Spinal cord (tissue), 10 donors: Measurements from ENCODE around the gene RECK. TPM values are rescaled to one million over a fixed set of nuclear protein-coding genes. Genes with fewer than 3 reads are reported as not detected.
"Not testable (repeated sequence)": the region's sequence is repeated elsewhere in the genome, so short reads cannot be mapped to it uniquely, and the experiment has no call there.

ENCODE experiments used
- DNase-seq, 6 donors: peaks; one replicate each; pipeline versions ENCODE4 v3.0.0 to v3.0.0-alpha.2; 2013 to 2015; ENCODE audit warnings: low spot score in 6 of 6, low read depth in 4 of 6
- H3K27ac ChIP-seq: one replicate; pipeline ENCODE4 v1.5.1; 2013; ENCODE audit warnings: low read depth, low read length, control low read depth
- H3K27me3 ChIP-seq: one replicate; pipeline ENCODE4 v1.6.1; 2013; ENCODE audit warnings: low read length; ENCODE audit not compliant: control insufficient read depth, insufficient read depth
- H3K36me3 ChIP-seq: one replicate; pipeline ENCODE4 v1.6.1; 2013; ENCODE audit warnings: low read length; ENCODE audit not compliant: control insufficient read depth, insufficient read depth
- H3K4me1 ChIP-seq: one replicate; pipeline ENCODE4 v1.6.1; 2013; ENCODE audit warnings: low read length; ENCODE audit not compliant: control insufficient read depth, insufficient read depth
- H3K4me3 ChIP-seq: one replicate; pipeline ENCODE4 v1.5.1; 2013; ENCODE audit warnings: low read depth, low read length, control low read depth
- H3K9me3 ChIP-seq: one replicate; pipeline ENCODE4 v1.6.1; 2013; ENCODE audit warnings: low read length; ENCODE audit not compliant: control insufficient read depth, insufficient read depth
- WGBS: methylation state at CpG from one replicate; pipeline ENCODE4 v1.1.5; 2013; ENCODE audit warnings: missing lambda C conversion rate; ENCODE audit not compliant: insufficient coverage; 5-methylcytosine and 5-hydroxymethylcytosine counted together
- polyA plus RNA-seq, 2 donors: library from polyadenylated mRNA; unstranded; fragments of 120-200 nt; gene quantifications; one replicate each; pipeline ENCODE4 v1.2.1, GENCODE V29; 2013; ENCODE audit not compliant: insufficient read length in 2 of 2
- total RNA-seq, 2 donors: library from RNA; depleted of rRNA in 1 of 2; stranded (reverse); fragments of 120-200 nt in 1 of 2; fragments of >200 nt in 1 of 2; gene quantifications; one replicate each; pipeline versions ENCODE4 v1.2.3 to v1.2.4, GENCODE V29; 2013 to 2014
- donor health status: healthy.

The RECK gene
- total and polyA plus RNA-seq, 4 donors: 10.9 to 19.4 (median 17.3) TPM

- 100% methylated on average over 3 of the region's 6 CpGs for WGBS
- H3K27me3 ChIP-seq: no peaks in the 10 kb centered on the region
- no peak for DNase-seq
- no peak overlapping the region for H3K27ac ChIP-seq
- H3K4me3 ChIP-seq: no peak overlapping the region
- H3K9me3 ChIP-seq: no peaks in the 10 kb centered on the region
- H3K36me3 ChIP-seq: peaks cover 9% of the 10 kb centered on the region
- H3K4me1 ChIP-seq: peaks cover 16% of the 10 kb centered on the region
Observed at GRCh38 chr9:36156116-36156515, 119.4 kb downstream of the RECK start.

- Histone ChIP-seq H3K27ac (no peak overlapping the region), H3K4me1 (peaks cover 18% of the 10 kb centered on the region), H3K9me3 (no peaks in the 10 kb centered on the region), H3K36me3 (no peaks in the 10 kb centered on the region), H3K4me3 (no peak overlapping the region), H3K27me3 (no peaks in the 10 kb centered on the region)
- WGBS: no CpG with 5 or more reads among the region's 2 CpGs
- DNase-seq: no peak
Observed at GRCh38 chr9:36158122-36158521, 121.4 kb downstream of the RECK start.

- Histone ChIP-seq H3K4me3 (no peak overlapping the region), H3K9me3 (no peaks in the 10 kb centered on the region), H3K4me1 (peaks cover 26% of the 10 kb centered on the region), H3K27ac (no peak overlapping the region), H3K36me3 (no peaks in the 10 kb centered on the region), H3K27me3 (no peaks in the 10 kb centered on the region)
- 92% methylated on average over 3 of the region's 7 CpGs for WGBS
- DNase-seq: no peak
Observed at GRCh38 chr9:36158917-36159316, 122.2 kb downstream of the RECK start.

GRCh38 chr9:36159509-36159908 lies 122.8 kb downstream of the RECK start:
- not testable (repeated sequence) for DNase-seq, H3K4me3 ChIP-seq, H3K9me3 ChIP-seq, H3K27me3 ChIP-seq, H3K27ac ChIP-seq, H3K36me3 ChIP-seq
- H3K4me1 ChIP-seq: peaks cover 31% of the 10 kb centered on the region
- WGBS: 92% methylated on average over 2 of the region's 4 CpGs

GRCh38 chr9:36160126-36160525 lies 123.4 kb downstream of the RECK start:
- H3K4me3 ChIP-seq, H3K9me3 ChIP-seq, H3K27me3 ChIP-seq, DNase-seq, H3K36me3 ChIP-seq, H3K27ac ChIP-seq: not testable (repeated sequence)
- H3K4me1 ChIP-seq: peaks cover 31% of the 10 kb centered on the region
- WGBS: 92% methylated on average over 6 of the region's 11 CpGs

- Histone ChIP-seq H3K4me1 (peaks cover 38% of the 10 kb centered on the region), H3K27me3 (no peaks in the 10 kb centered on the region), H3K27ac (peak overlapping the region; percentile 33), H3K9me3 (no peaks in the 10 kb centered on the region), H3K4me3 (no peak overlapping the region), H3K36me3 (no peaks in the 10 kb centered on the region)
- 95% methylated on average over 2 of the region's 2 CpGs for WGBS
- DNase-seq: no peak
Observed at GRCh38 chr9:36161187-36161586, 124.5 kb downstream of the RECK start.

GRCh38 chr9:36162211-36162738 lies 125.6 kb downstream of the RECK start:
- whole genome bisulfite sequencing: 82% methylated on average over 14 of the region's 17 CpGs
- H3K27me3 ChIP-seq: no peaks in the 10 kb centered on the region
- H3K4me1 ChIP-seq: peaks cover 45% of the 10 kb centered on the region

GRCh38 chr9:36163049-36163785 lies 126.5 kb downstream of the RECK start:
- no peak overlapping the region for H3K4me3 ChIP-seq
- peak in 5 of 6 donors; percentile 77 to 95 (median 85) for DNase-seq
- peaks cover 45% of the 10 kb centered on the region for H3K4me1 ChIP-seq
- WGBS: 20% methylated on average over 7 of the region's 9 CpGs
- H3K36me3 ChIP-seq: no peaks in the 10 kb centered on the region
- no peaks in the 10 kb centered on the region for H3K9me3 ChIP-seq
- H3K27ac ChIP-seq: peak overlapping the region; percentile 90
- H3K27me3 ChIP-seq: no peaks in the 10 kb centered on the region

More at GRCh38 chr9:36162211-36162738, 125.6 kb downstream of the RECK start:
- Histone ChIP-seq H3K36me3 (no peaks in the 10 kb centered on the region), H3K4me3 (no peak overlapping the region), H3K9me3 (no peaks in the 10 kb centered on the region), H3K27ac (peak overlapping the region; percentile 90)
- no peak for DNase-seq

GRCh38 chr9:36163786-36164170 lies 127.1 kb downstream of the RECK start:
- H3K27me3 ChIP-seq: no peaks in the 10 kb centered on the region
- H3K4me3 ChIP-seq: no peak overlapping the region
- WGBS: 50% methylated on average over 4 of the region's 4 CpGs
- H3K27ac ChIP-seq: peak overlapping the region; percentile 90
- H3K9me3 ChIP-seq: no peaks in the 10 kb centered on the region
- H3K36me3 ChIP-seq: no peaks in the 10 kb centered on the region
- peaks cover 45% of the 10 kb centered on the region for H3K4me1 ChIP-seq
- no peak for DNase-seq

GRCh38 chr9:36164372-36164771 lies 127.7 kb downstream of the RECK start:
- WGBS: 33% methylated on average over 1 of the region's 6 CpGs
- H3K36me3 ChIP-seq: no peaks in the 10 kb centered on the region
- no peaks in the 10 kb centered on the region for H3K27me3 ChIP-seq
- H3K4me3 ChIP-seq: no peak overlapping the region
- H3K4me1 ChIP-seq: peaks cover 45% of the 10 kb centered on the region
- peak overlapping the region; percentile 90 for H3K27ac ChIP-seq
- DNase-seq: peak in 2 of 6 donors; percentile 30 to 32
- no peaks in the 10 kb centered on the region for H3K9me3 ChIP-seq
